B cell (primary cell): Measurements from ENCODE around the gene P2RX6.

Experiments
- EZH2 ChIP-seq: IDR thresholded peaks from 2 replicates; pipeline ENCODE4 v1.6.1; 2012; ENCODE audit warnings: borderline replicate concordance, low read depth, mild to moderate bottlenecking, moderate library complexity, low read length; ENCODE audit not compliant: insufficient read depth, poor library complexity, severe bottlenecking
- TF ChIP-seq, protein P1 (sequence below): fragments of 200-600 bp; IDR thresholded peaks from one replicate; pipeline ENCODE4 v1.8.0; 2022; ENCODE audit warnings: antibody characterized with exemption, mild to moderate bottlenecking

- TF ChIP-seq, protein P1, sequence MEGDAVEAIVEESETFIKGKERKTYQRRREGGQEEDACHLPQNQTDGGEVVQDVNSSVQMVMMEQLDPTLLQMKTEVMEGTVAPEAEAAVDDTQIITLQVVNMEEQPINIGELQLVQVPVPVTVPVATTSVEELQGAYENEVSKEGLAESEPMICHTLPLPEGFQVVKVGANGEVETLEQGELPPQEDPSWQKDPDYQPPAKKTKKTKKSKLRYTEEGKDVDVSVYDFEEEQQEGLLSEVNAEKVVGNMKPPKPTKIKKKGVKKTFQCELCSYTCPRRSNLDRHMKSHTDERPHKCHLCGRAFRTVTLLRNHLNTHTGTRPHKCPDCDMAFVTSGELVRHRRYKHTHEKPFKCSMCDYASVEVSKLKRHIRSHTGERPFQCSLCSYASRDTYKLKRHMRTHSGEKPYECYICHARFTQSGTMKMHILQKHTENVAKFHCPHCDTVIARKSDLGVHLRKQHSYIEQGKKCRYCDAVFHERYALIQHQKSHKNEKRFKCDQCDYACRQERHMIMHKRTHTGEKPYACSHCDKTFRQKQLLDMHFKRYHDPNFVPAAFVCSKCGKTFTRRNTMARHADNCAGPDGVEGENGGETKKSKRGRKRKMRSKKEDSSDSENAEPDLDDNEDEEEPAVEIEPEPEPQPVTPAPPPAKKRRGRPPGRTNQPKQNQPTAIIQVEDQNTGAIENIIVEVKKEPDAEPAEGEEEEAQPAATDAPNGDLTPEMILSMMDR = no peak
- no peak for TF ChIP-seq EZH2
Observed at GRCh38 chr22:20986365-20986764, 28.6 kb upstream of the P2RX6 start.
